KG1 (cell line): ENCODE results near the gene NCOA7.
"Not testable (repeated sequence)": the region's sequence is repeated elsewhere in the genome, so short reads cannot be mapped to it uniquely, and the experiment has no call there.

Experiments
- DNase-seq: peaks from one replicate; lab custom pipeline; 2025; lab: John Stamatoyannopoulos, UW

NCOA7 gene

DNA sequence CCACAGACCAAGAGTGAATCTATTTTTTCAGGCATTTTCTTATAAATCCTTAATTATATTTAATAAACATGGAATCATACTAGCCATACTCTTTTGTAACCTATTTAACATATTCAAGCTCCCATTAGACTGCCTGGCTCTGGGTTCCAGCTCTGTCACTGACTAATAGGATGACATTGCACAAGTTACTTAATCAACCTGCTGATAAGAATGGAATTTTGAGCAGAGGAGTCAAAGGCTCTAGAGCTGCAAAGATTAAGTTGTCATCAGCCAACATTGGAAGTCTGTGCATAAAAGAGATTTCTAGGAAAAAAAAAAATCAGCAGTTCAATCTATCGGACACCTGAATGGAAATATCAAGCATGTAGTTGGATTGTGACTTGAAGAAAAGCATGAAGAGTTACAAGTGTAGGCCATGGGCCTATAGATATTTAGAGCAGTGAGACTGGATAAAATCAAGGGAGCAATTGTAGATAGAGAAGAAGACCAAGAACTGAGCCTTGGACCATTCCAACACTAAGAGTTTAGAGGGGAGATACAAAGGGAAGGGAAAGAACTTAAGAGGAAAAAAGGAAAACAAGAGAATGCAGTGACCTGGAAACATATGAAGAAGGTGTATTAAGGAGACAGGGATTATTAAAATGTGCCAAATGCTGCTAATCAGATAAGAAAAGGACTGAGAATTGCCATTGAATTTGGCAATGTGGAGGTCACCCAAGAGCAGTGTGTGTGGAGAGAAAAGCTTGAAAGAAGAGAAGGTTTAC lies 154.8 kb downstream of the NCOA7 start:
- DNase-seq = no peak

DNA sequence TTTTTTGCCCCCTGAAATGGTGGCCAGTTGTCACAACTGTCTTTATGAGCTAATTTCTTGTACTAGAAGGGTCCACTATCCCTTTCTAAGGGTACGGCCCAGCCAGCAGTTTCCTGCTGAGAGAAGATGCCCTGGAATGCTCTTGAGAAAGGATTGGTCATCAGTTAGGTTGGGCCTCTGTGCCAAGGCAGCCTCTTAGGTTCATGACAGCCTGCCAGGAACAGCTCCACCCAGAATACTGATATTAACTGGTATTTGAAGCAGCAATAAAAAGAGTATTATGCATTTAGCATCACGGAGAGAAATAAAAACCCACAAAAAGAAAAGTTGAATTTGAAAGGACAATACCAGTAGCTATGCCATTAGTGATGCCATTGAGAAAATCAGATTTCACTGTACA lies 156.9 kb downstream of the NCOA7 start:
- no peak for DNase-seq

DNA sequence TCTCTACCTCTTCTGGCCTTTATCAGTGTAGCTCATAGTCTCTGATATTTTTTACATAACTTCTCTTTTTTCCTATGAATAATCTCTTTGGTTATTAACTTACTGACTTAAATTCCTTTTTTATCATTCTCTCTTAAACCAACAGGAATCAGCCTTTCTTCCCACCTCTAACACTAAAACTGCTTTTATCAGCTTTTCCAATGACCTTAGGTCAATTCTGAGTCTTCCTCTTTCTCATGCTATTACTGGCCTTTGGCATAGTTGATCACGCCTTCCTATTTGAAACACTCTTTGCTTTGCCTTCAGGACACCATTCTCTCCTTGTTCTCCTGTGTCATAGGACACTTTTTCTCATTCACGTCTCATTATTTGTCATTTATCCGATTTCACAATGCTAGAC lies 157.7 kb downstream of the NCOA7 start:
- DNase-seq = no peak

DNA sequence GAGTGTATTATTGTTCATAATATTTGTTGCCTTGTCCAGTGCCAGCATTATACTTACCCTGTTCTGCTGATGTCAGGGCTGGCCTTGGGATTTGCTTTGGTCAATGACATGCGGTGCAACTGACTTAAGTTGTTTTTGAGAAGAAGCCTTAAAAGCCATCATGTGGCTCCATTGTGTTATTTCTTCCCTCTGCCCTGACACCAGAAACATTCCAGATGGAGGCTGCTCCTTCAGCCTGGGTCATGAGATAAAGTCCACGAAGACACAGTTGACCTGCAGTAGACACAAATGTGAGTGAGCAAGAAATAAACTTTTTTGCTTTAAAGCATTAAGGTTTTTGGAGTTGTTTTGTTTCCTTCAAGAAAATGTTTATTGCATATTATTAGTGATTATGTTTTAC lies 158.3 kb downstream of the NCOA7 start:
- DNase-seq = no peak

DNA sequence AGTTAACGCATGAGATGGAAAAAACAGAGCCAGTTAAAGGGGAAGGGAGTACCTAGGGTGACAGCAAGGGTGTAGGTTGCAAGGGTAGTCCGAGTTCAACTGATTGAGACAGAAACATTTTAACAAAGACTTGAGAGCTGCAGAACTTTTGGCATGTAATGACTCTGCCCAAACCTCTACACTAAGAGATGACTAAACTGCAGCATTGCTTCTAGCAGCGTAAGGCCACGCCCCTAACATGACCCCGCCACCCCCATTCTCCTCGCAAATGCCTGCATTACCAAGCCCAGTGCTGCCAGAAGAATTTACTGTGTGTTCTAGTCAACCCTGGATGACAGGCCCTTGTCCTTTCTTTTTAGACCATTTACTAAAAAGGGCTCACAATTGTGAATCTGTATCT lies 159.5 kb downstream of the NCOA7 start:
- DNase-seq = no peak

DNA sequence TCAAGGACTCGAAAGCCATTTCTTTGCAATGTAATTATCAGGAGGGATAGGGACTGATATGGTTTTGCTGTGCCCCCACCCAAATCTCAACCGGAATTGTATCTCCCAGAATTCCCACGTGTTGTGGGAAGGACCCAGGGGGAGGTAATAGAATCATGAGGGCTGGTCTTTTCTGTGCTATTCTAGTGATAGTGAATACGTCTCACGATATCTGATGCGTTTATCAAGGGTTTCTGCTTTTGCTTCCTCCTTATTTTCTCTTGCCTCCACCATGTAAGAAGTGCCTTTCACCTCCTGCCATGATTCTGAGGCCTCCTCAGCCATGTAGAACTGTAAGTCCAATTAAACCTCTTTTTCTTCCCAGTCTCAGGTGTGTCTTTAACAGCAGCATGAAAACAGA lies 160.0 kb downstream of the NCOA7 start:
- DNase-seq = not testable (repeated sequence)

DNA sequence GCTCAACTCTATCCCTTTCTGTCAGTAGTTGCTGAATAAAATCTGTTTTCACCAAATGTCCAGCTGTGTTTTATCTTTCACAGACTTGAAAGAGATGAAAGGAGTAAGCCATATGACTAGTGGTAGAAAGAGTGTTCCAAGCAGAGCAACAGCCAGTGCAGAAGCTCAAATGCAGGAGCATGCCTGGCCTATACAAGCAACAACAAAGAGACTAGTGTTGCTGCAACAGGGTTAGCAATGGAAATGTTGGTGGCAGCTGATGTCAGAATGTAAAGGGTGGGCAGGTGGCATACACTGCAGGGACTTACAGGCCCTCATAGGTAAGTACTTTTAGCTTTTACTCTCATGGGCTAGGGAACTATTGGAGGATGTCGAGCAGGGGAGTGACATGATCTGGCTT lies 160.6 kb downstream of the NCOA7 start:
- DNase-seq = no peak

DNA sequence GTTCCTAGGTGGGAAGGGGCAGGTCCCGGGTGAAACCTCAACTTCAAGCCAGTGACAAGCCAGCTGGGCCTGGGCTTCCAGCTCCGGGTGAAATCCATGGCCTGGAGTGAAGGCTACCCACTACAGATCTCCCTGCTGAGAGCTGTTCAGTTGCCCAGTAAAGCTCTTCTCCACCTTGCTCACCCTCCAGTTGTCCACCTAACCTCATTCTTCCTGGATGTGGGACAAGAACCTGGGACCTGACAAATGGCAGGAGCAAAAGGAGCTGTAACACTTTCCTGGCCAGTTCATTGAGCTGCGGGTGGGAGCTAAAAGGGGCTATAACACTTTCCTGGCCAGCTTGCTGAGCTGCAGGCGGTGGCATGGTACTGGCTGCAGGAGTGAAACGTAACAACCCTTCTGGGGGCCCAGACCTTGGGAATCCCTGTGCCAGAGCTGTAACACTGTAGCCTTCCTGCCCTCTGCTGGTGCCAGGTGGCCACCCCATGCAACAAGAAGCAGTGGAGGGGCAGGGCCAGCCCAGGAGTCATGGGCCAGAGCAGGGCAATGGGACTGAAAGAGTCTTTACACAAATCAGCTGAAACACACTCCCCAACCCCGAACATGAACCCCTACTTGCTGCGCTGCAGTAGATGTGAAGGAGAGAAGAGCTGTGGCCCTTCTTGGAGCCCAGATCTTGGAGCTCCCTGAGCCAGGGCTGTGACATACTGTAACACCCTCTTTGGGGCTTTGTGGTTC lies 162.2 kb downstream of the NCOA7 start:
- no peak for DNase-seq

DNA sequence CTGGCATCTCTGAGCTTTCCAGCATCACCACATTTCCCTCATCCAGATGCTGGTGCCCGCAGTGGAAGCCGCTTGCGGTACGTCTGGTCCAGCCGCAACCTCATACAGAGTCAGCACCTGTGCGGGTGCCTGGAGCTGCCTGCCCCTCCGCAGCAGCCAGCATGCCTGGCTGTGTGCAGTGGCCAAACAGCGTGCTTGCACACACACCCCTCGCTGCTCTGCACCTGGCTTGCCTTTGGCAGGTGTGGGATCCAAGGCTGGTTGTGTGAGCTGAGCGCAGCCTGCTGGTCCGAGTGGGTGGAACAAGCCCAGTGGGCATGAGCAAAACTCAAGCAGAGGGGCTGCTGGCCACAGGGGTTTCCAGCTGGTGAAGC lies 162.7 kb downstream of the NCOA7 start:
- no peak for DNase-seq

DNA sequence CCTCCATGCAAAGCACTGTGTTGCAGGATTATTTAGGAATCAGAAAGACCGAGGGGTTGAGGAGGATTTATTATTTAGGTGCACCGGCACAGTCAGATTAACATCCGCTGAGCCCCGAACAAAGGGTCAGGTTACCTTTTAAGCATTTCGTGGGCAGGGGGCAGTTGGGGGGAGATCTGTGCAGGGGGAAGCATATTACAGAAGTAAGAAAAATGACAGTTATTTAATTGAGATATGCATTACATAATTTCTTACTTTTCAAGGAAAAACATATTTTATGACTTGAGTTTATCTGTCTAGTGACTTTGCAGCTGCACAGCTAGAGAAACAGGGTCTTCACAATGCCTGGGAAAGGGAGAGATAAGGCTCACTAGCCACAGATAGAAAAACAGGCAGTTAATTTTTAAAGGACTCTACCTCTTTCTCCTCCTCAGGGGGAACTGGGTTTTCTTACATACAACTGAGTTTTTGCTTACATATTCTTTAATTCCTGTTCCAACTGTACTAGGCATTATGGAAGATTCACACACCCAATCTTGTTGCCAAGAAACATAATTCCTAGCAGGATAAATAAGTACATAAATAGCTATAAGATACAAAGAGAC lies 164.1 kb downstream of the NCOA7 start:
- no peak for DNase-seq

DNA sequence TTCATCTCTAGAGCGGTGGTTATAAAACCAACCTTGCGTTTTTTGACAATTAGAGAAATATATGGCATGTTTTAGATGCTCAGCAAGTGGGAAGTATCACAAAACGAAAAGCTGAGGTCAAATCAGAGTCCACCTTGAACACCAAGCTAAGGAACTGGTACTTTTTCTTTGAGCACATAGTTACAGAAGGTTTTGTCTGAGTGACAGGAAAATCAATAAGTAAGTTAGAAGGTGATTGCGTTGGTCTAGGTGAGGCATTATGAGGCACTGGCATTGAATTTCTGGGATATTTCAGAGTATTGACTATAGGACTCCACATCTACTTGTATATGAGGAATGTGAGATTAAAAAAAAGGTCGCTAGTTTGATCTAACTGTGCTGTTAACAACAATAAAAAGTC lies 165.2 kb downstream of the NCOA7 start:
- no peak for DNase-seq

DNA sequence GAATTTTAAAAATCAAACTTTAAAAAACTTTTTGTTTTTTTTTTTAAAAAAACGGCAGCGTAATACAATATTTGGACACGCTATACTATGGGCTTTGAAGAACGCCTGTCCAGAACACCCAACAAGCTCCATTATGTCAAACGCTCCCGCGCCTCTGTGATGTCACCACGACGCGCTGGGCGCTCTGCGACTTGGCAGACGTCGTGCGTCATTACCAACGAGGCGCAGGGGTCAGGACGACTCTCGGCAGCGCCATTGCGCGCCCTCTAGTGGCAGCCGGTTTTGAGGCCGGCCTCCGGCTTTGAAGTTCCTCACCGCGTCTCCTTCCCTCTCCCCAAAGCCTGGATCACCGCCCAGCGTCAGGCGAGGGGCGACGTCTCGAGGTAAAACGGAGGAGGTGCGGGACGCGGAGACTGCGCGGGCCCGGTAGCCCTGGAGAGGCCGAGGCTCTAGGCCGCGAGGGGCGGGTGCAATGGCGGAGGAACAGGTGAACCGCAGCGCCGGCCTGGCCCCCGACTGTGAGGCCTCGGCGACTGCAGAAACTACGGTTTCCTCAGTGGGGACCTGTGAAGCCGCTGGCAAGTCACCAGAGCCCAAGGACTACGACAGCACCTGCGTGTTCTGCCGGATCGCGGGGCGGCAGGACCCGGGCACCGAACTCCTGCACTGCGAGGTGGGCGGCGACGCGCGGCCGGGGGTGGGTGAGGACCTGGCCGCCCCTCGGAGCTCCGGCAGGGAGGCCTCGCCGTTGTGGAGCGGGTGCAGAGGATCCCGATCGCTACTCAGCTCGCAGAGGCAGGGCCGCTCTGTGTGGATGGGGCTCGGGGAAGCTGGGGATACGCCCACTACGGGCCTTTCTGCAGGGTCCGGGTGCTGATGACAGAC lies 166.0 kb downstream of the NCOA7 start, which contains the start of gene HINT3:
TSS of gene HINT3 (plus strand) at position 265 of the 885 bp plus-strand sequence. CDS start at position 473, 208 bp downstream.
- DNase-seq = peak; percentile 97

DNA sequence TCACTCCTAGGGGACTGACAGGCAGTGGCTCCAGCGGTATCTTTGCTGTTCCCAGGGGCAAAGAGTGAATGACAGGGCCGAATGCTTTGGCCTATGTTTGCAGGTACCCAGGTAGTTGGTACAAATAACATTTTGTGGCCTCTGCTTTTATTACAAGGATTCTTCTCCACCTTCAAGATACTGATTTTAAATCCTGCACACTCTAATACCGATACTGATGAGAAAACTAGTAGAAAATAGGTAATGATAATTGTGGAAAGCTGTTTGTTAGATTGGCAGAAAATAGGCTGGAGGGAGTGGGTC lies 166.6 kb downstream of the NCOA7 start:
- no peak for DNase-seq

DNA sequence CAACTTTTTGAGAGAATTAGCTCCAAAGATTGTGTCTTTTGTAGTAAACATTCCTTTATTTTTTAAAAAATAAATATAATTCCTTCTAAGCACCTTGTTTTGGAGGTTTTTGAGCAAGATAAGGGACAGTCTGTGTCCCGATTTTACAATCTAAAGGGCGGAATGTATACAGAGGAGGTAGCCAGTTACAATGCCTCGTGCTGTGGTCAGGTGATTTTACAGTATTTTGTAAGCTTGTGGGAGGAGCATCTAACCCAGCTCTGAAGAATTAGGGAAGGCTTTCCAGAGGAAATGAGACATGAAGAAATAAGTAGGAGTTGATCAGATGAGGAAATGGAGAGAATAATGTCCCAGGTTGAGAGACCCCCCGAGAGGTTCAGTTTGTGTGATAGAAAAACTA lies 167.1 kb downstream of the NCOA7 start:
- no peak for DNase-seq

DNA sequence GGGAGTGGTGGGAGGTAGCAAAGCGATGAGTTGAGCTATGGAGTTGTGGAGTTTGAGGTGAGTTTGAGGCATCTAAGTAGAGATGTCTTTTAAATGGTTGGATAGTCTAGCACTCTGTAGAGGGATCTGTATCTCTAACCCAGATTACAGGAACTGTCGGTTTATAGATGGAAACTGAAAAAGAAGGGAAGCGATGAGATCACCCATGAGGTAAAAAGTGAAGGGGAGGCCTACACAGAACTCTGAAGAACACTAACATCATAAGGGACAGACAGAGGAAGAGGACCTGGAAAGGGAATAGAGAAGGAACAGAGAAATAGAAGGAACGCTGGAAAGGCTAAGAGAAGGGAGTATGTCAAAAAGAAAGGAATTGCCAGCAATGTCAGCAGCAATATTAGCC lies 168.3 kb downstream of the NCOA7 start:
- no peak for DNase-seq

DNA sequence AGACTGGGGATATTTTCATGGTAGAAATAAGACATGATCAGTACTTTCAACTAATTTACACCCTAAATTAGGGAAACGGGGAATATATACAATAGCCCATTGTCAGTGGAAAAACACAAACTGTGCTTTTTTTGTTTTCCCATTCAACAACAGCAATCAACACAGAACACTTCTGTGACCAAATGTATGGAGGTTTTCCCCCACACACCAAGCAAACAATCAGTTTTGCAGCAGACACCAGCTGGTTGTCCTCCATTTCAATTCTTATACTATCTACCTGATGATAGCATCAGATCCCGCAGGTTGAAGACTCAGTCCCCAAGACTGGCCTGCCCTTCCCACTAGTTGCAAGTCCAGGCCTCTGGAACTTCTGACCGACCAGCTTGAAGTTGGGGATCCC lies 170.4 kb downstream of the NCOA7 start:
- DNase-seq = no peak

DNA sequence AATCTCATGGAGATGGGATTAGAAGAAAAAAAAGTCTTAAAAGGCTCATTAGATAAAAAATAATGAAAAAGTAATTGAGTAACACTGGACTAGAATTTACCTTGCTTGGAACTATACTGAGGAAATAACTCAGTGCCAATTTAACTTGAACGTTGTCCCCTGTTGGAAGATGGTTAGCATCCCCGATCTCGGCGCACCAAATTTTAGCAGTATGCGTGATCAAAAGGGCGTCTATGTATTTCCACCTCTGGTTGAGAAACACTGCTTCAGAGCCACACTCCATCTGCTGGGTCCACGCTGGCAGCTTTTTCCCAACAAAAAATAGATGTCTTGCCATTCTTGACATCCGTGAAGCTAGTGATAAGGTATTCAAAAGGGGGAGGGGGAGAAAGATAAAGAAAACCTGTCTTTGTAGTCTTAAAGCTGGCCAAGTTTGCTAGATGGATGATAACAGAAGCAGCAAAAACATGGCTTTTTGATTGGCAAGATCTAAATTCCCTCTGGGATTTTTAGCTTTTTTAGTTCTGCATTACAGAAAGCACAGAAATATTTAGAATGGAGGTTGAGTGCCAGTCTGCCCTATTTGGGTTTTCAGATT lies 172.2 kb downstream of the NCOA7 start:
- DNase-seq = no peak

DNA sequence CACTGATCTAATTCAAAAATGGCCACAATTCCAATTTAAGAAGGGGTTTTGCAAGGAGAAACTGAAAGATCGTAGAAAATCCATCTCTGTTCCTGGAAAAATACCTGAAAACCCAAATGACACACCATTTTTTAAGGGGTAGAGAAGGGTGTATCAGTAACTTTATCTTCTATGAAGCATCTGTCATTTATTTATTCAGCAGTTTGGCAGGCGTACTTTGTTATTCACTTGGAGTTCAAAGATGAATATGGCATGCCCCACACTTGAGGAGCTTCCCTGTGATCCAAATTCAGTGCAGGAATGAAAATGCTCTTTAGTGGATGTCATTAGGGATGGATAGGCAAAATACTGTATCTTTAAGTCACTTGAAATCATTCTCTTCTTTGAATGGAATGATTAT lies 173.1 kb downstream of the NCOA7 start:
- DNase-seq = no peak

DNA sequence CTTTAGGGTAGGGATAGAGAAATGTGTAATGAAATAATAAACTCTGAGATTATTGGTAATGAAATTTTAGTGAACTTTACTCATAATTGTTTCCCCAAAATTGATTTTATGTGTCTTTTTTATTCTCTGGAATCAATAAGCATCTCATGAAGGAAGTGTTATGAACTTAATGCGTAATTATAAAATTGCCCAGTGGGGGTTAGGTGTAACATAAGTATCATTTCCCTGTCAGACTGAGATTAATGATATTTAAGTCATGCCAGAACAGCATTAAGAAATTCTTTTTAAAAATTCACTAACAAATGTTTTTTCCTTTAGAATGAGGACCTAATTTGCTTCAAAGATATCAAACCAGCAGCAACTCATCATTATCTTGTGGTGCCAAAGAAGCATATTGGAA lies 175.8 kb downstream of the NCOA7 start:
- DNase-seq = no peak

DNA sequence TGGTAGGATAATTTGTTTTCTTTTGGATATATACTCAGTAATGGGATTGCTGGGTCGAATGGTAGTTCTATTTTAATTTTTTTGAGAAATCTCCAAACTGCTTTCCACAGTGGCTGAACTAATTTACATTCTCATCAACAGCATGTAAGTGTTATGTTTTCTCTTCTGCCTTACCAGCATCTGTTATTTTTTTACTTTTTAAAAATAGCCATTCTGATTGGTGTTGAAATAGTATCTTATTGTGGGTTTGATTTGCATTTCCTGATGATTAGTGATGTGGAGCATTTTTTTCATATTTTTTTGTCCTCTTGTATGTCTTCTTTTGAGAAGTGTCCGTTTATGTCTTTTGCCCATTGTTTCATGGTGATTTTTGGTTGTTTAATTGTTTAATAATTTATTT lies 177.7 kb downstream of the NCOA7 start:
- DNase-seq = no peak

DNA sequence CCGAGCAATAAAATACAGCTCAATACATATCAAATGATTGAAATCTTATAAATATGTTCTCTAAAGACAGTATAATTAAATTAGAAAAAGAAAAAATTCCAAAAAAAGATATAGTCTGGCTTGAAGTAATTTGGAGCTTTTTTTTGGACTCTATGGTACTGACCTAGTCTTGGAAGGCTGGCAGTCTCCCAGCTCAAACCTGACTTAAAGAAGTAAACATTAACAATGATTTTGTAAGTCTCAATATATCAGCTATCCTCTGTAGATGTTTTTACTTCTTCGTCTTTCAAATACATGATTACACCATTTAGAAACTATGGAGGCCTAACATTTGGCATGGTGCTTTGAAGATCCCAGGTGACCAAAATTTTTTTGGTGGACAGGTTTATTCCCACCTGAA lies 180.0 kb downstream of the NCOA7 start:
- DNase-seq = no peak

DNA sequence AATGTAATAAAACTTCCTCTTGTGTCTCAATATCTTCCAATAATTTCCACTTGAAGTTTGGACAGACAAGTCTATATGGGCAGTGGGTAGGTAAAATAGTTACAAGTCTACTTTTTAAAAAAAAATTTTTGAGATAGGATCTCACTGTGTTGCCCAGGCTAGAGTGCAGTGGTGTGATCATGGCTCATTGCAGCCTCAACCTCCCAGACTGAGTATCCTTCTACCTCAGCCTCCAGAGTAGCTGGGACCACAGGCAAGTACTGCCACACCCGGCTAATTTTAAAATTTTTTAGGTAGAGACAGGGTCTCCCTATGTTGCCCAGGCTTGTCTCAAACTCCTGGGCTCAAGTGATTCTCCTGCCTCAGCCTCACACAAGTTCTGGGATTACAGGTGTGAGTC lies 181.7 kb downstream of the NCOA7 start:
- not testable (repeated sequence) for DNase-seq
